ENCODE data around the gene CES1.

- TF ChIP-seq GATA2 (IDR thresholded peaks at IDR 0.05; ENCODE audit: low read depth, low read length) (no peak), GATA3 (IDR thresholded peaks at IDR 0.05; ENCODE audit: low read depth, low read length) (no peak)
Measured at GRCh38 chr16:55856950-55857349, 24.1 kb upstream of the CES1 start.

Data from SH-SY5Y (cell line).